WTC11 (cell line): ENCODE results near the gene POLR3H.
A peak's percentile ranks its signal among the peaks of the same experiment; 100 is the strongest.

Source experiments
- ATF2 ChIP-seq: sonication (generic); formaldehyde crosslinking; IDR thresholded peaks from 2 replicates; pipeline ENCODE4 v1.8.1; 2022; ENCODE audit warnings: low read depth, missing genetic modification reagents, borderline replicate concordance
- GABPB1 ChIP-seq: sonication (generic); formaldehyde crosslinking; IDR thresholded peaks from 2 replicates; pipeline ENCODE4 v1.8.1; 2023; ENCODE audit warnings: mild to moderate bottlenecking, missing genetic modification reagents
- SP1 ChIP-seq: sonication (generic); formaldehyde crosslinking; conservative IDR thresholded peaks from 2 replicates; pipeline ENCODE4 v1.8.1; 2022; ENCODE audit warnings: missing genetic modification reagents
- TF ChIP-seq, protein P1 (sequence below): fragments of 200-600 bp; IDR thresholded peaks from 2 replicates; pipeline ENCODE4 v1.8.0; 2022; ENCODE audit warnings: antibody characterized with exemption

GRCh38 chr22:41576877-41577276 is 32.6 kb upstream of the POLR3H start:
- TF ChIP-seq, protein P1, sequence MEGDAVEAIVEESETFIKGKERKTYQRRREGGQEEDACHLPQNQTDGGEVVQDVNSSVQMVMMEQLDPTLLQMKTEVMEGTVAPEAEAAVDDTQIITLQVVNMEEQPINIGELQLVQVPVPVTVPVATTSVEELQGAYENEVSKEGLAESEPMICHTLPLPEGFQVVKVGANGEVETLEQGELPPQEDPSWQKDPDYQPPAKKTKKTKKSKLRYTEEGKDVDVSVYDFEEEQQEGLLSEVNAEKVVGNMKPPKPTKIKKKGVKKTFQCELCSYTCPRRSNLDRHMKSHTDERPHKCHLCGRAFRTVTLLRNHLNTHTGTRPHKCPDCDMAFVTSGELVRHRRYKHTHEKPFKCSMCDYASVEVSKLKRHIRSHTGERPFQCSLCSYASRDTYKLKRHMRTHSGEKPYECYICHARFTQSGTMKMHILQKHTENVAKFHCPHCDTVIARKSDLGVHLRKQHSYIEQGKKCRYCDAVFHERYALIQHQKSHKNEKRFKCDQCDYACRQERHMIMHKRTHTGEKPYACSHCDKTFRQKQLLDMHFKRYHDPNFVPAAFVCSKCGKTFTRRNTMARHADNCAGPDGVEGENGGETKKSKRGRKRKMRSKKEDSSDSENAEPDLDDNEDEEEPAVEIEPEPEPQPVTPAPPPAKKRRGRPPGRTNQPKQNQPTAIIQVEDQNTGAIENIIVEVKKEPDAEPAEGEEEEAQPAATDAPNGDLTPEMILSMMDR, result peak; percentile 44; the same call in 1 of the 2 replicates
- no peak for TF ChIP-seq GABPB1 (CRISPR knock-in tag)
- TF ChIP-seq ATF2 (CRISPR knock-in tag), result no peak
- no peak for TF ChIP-seq SP1 (CRISPR knock-in tag)
